ENCODE results near the gene TMEM192.

TMEM192 gene

GRCh38 chr4:165095291-165095690, 17.4 kb downstream of the TMEM192 start:
- TF ChIP-seq SIN3A (IDR thresholded peaks at IDR 0.05; ENCODE audit: borderline replicate concordance, insufficient read depth, low read length), result no peak
- TF ChIP-seq TAF1 (IDR thresholded peaks at IDR 0.05; ENCODE audit: borderline replicate concordance, insufficient read depth, low read length), result no peak

- TF ChIP-seq FOXP2 (optimal IDR thresholded peaks at IDR 0.05; ENCODE audit: borderline replicate concordance, extremely low read depth, extremely low read length, insufficient read depth) (no peak), POLR2AphosphoS5 (IDR thresholded peaks at IDR 0.05; ENCODE audit: low read depth, low read length) (no peak), SIN3A (IDR thresholded peaks at IDR 0.05; ENCODE audit: borderline replicate concordance, insufficient read depth, low read length) (no peak), REST (IDR thresholded peaks at IDR 0.05; ENCODE audit: insufficient read depth in 1 of 2, low read depth in 2 of 2, low read length in 2 of 2) (no peak), TAF1 (IDR thresholded peaks at IDR 0.05; ENCODE audit: borderline replicate concordance, insufficient read depth, low read length) (no peak)
Measured at GRCh38 chr4:165094873-165095272, 17.8 kb downstream of the TMEM192 start.

- TF ChIP-seq REST (IDR thresholded peaks at IDR 0.05; ENCODE audit: insufficient read depth in 1 of 2, low read depth in 2 of 2, low read length in 2 of 2), result no peak
- no peak for TF ChIP-seq SIN3A (IDR thresholded peaks at IDR 0.05; ENCODE audit: borderline replicate concordance, insufficient read depth, low read length)
- TF ChIP-seq TAF1 (IDR thresholded peaks at IDR 0.05; ENCODE audit: borderline replicate concordance, insufficient read depth, low read length), result no peak
- no peak for TF ChIP-seq FOXP2 (optimal IDR thresholded peaks at IDR 0.05; ENCODE audit: borderline replicate concordance, extremely low read depth, extremely low read length, insufficient read depth)
- no peak for TF ChIP-seq POLR2AphosphoS5 (IDR thresholded peaks at IDR 0.05; ENCODE audit: low read depth, low read length)
Measured at GRCh38 chr4:165088366-165088765, 24.3 kb downstream of the TMEM192 start.

GRCh38 chr4:165085946-165086345, 26.7 kb downstream of the TMEM192 start:
- TF ChIP-seq REST (IDR thresholded peaks at IDR 0.05; ENCODE audit: insufficient read depth in 1 of 2, low read depth in 2 of 2, low read length in 2 of 2), result no peak
- TF ChIP-seq FOXP2 (optimal IDR thresholded peaks at IDR 0.05; ENCODE audit: borderline replicate concordance, extremely low read depth, extremely low read length, insufficient read depth), result no peak
- TF ChIP-seq POLR2AphosphoS5 (IDR thresholded peaks at IDR 0.05; ENCODE audit: low read depth, low read length), result no peak
- no peak for TF ChIP-seq TAF1 (IDR thresholded peaks at IDR 0.05; ENCODE audit: borderline replicate concordance, insufficient read depth, low read length)
- TF ChIP-seq SIN3A (IDR thresholded peaks at IDR 0.05; ENCODE audit: borderline replicate concordance, insufficient read depth, low read length), result no peak

GRCh38 chr4:165079476-165079875, 33.2 kb downstream of the TMEM192 start:
- no peak for TF ChIP-seq TAF1 (IDR thresholded peaks at IDR 0.05; ENCODE audit: borderline replicate concordance, insufficient read depth, low read length)
- no peak for TF ChIP-seq REST (IDR thresholded peaks at IDR 0.05; ENCODE audit: insufficient read depth in 1 of 2, low read depth in 2 of 2, low read length in 2 of 2)
- TF ChIP-seq FOXP2 (optimal IDR thresholded peaks at IDR 0.05; ENCODE audit: borderline replicate concordance, extremely low read depth, extremely low read length, insufficient read depth), result no peak
- TF ChIP-seq POLR2AphosphoS5 (IDR thresholded peaks at IDR 0.05; ENCODE audit: low read depth, low read length), result no peak
- no peak for TF ChIP-seq SIN3A (IDR thresholded peaks at IDR 0.05; ENCODE audit: borderline replicate concordance, insufficient read depth, low read length)

All from PFSK-1 (cell line).